Measurements from ENCODE around the gene SNRNP48. TPM values are rescaled to one million over a fixed set of nuclear protein-coding genes. Genes with fewer than 3 reads are reported as not detected.

Gene SNRNP48
- total RNA-seq, 4 donors from 2014 or later = 11.5 to 27.2 (median 16.5) TPM

- no peak overlapping the region for H3K27ac ChIP-seq
- no peak for TF ChIP-seq CTCF (IDR thresholded peaks at IDR 0.05)
- TF ChIP-seq POLR2A (IDR thresholded peaks at IDR 0.05) = no peak
- H3K4me3 ChIP-seq = no peak overlapping the region
- no peak for DNase-seq
- no peaks in the 10 kb centered on the region for H3K27me3 ChIP-seq
- H3K9me3 ChIP-seq = no peaks in the 10 kb centered on the region
- no peaks in the 10 kb centered on the region for H3K4me1 ChIP-seq
- H3K36me3 ChIP-seq = peaks cover 0 to 96% (median 0%) of the 10 kb centered on the region in 3 donors
Observed at GRCh38 chr6:7568021-7568420, 22.0 kb upstream of the SNRNP48 start.

GRCh38 chr6:7569082-7569481, 20.9 kb upstream of the SNRNP48 start:
- H3K27me3 ChIP-seq = no peaks in the 10 kb centered on the region
- TF ChIP-seq POLR2A (IDR thresholded peaks at IDR 0.05) = no peak
- TF ChIP-seq CTCF (IDR thresholded peaks at IDR 0.05) = no peak
- H3K4me3 ChIP-seq = no peak overlapping the region
- H3K36me3 ChIP-seq = peaks cover 0 to 92% (median 0%) of the 10 kb centered on the region in 3 donors
- no peak overlapping the region for H3K27ac ChIP-seq
- H3K9me3 ChIP-seq = no peaks in the 10 kb centered on the region
- H3K4me1 ChIP-seq = no peaks in the 10 kb centered on the region
- no peak for DNase-seq

- Histone ChIP-seq H3K4me3 (no peak overlapping the region), H3K27ac (no peak overlapping the region), H3K9me3 (no peaks in the 10 kb centered on the region), H3K27me3 (no peaks in the 10 kb centered on the region), H3K36me3 (peaks cover 0 to 93% (median 7%) of the 10 kb centered on the region in 3 donors), H3K4me1 (no peaks in the 10 kb centered on the region)
- no peak for DNase-seq
- no peak for TF ChIP-seq POLR2A (IDR thresholded peaks at IDR 0.05)
- TF ChIP-seq CTCF (IDR thresholded peaks at IDR 0.05) = no peak
Observed at GRCh38 chr6:7572213-7572943, 17.6 kb upstream of the SNRNP48 start.

GRCh38 chr6:7574500-7574899, 15.5 kb upstream of the SNRNP48 start:
- no peaks in the 10 kb centered on the region for H3K4me1 ChIP-seq
- TF ChIP-seq CTCF (IDR thresholded peaks at IDR 0.05) (no peak), POLR2A (IDR thresholded peaks at IDR 0.05) (no peak)

GRCh38 chr6:7578516-7578915, 11.5 kb upstream of the SNRNP48 start:
- Histone ChIP-seq H3K27ac (no peak overlapping the region), H3K4me1 (no peaks in the 10 kb centered on the region), H3K9me3 (no peaks in the 10 kb centered on the region), H3K36me3 (peaks cover 0 to 80% (median 7%) of the 10 kb centered on the region in 3 donors), H3K4me3 (no peak overlapping the region), H3K27me3 (no peaks in the 10 kb centered on the region)
- no peak for DNase-seq
- TF ChIP-seq CTCF (IDR thresholded peaks at IDR 0.05) = no peak

More at GRCh38 chr6:7574500-7574899, 15.5 kb upstream of the SNRNP48 start:
- no peak overlapping the region for H3K27ac ChIP-seq
- H3K36me3 ChIP-seq = peaks cover 0 to 85% (median 7%) of the 10 kb centered on the region in 3 donors
- no peak for DNase-seq
- H3K4me3 ChIP-seq = no peak overlapping the region
- H3K27me3 ChIP-seq = no peaks in the 10 kb centered on the region
- no peaks in the 10 kb centered on the region for H3K9me3 ChIP-seq
